Limb (tissue), 2 donors: ENCODE measurements around the gene SLC39A11.
A peak's percentile ranks its signal among the peaks of the same experiment; 100 is the strongest.

Experiments
- DNase-seq, 2 donors: peaks; one replicate each; pipeline ENCODE4 v3.0.0-alpha.2; 2016; ENCODE audit errors: extremely low spot score in 2 of 2

Gene SLC39A11

GRCh38 chr17:72761431-72761830 is 331.1 kb downstream of the SLC39A11 start:
- no peak for DNase-seq

- no peak for DNase-seq
These were observed 332.1 kb downstream of the SLC39A11 start for GRCh38 chr17:72760368-72760767.

- no peak for DNase-seq
These were observed 333.2 kb downstream of the SLC39A11 start for GRCh38 chr17:72759301-72759700.

GRCh38 chr17:72756256-72756655 is 336.2 kb downstream of the SLC39A11 start:
- no peak for DNase-seq

GRCh38 chr17:72754513-72754912 is 338.0 kb downstream of the SLC39A11 start:
- no peak for DNase-seq

GRCh38 chr17:72751746-72752145 is 340.7 kb downstream of the SLC39A11 start:
- DNase-seq = no peak

GRCh38 chr17:72749119-72749572 is 343.3 kb downstream of the SLC39A11 start:
- DNase-seq = no peak

GRCh38 chr17:72747501-72747900 is 345.0 kb downstream of the SLC39A11 start:
- DNase-seq = no peak

GRCh38 chr17:72745241-72745640 is 347.2 kb downstream of the SLC39A11 start:
- no peak for DNase-seq

- DNase-seq = no peak
These were observed 349.4 kb downstream of the SLC39A11 start for GRCh38 chr17:72743037-72743467.

- no peak for DNase-seq
These were observed 355.3 kb downstream of the SLC39A11 start for GRCh38 chr17:72737151-72737690.

GRCh38 chr17:72735592-72735991 is 356.9 kb downstream of the SLC39A11 start:
- no peak for DNase-seq

GRCh38 chr17:72735048-72735447 is 357.4 kb downstream of the SLC39A11 start:
- no peak for DNase-seq

- no peak for DNase-seq
These were observed 357.9 kb downstream of the SLC39A11 start for GRCh38 chr17:72734613-72735012.

GRCh38 chr17:72733619-72734282 is 358.7 kb downstream of the SLC39A11 start:
- DNase-seq = no peak

GRCh38 chr17:72732893-72733618 is 359.4 kb downstream of the SLC39A11 start:
- DNase-seq = no peak

- peak in 1 of 2 donors; percentile 15 for DNase-seq
These were observed 362.4 kb downstream of the SLC39A11 start for GRCh38 chr17:72730077-72730476.

- no peak for DNase-seq
These were observed 365.6 kb downstream of the SLC39A11 start for GRCh38 chr17:72726936-72727335.

- peak; percentile 60 to 71 for DNase-seq
These were observed 366.9 kb downstream of the SLC39A11 start for GRCh38 chr17:72725433-72726068.

GRCh38 chr17:72724267-72724666 is 368.2 kb downstream of the SLC39A11 start:
- peak in 1 of 2 donors; percentile 28 for DNase-seq

GRCh38 chr17:72723711-72724110 is 368.8 kb downstream of the SLC39A11 start:
- DNase-seq = no peak

- DNase-seq = no peak
These were observed 372.0 kb downstream of the SLC39A11 start for GRCh38 chr17:72720494-72720825.
